Skin epidermis (tissue), 12 donors: ENCODE measurements around the gene CATSPERD.
A peak's percentile ranks its signal among the peaks of the same experiment; 100 is the strongest.
"Not testable (repeated sequence)": the region's sequence is repeated elsewhere in the genome, so short reads cannot be mapped to it uniquely, and the experiment has no call there.

Source experiments
- H3K27ac ChIP-seq, 21 experiments: fragments of 200-600 bp; sonication (generic) in 11 of 21; one replicate each; pipeline ENCODE4 v1.5.0; 2020; ENCODE audit warnings: mild to moderate bottlenecking in 3 of 21, inconsistent platforms in 2 of 21, moderate library complexity in 2 of 21
- H3K4me3 ChIP-seq, 7 experiments: fragments of 200-600 bp; sonication (generic) in 2 of 7; one replicate each; pipeline ENCODE4 v1.5.0; 2020; ENCODE audit warnings: inconsistent platforms in 2 of 7, mild to moderate bottlenecking in 2 of 7, moderate library complexity in 1 of 7

Gene CATSPERD

GRCh38 chr19:5683177-5683886, 37.1 kb upstream of the CATSPERD start:
- Histone ChIP-seq H3K27ac (no peak overlapping the region), H3K4me3 (no peak overlapping the region)

- peak overlapping the region in 1 of 21 experiments; percentile 21 for H3K27ac ChIP-seq
- no peak overlapping the region for H3K4me3 ChIP-seq
Measured at GRCh38 chr19:5684694-5685430, 35.6 kb upstream of the CATSPERD start.

- Histone ChIP-seq H3K4me3 (peak overlapping the region in 6 of 7 experiments; percentile 45 to 69 (median 52)), H3K27ac (peak overlapping the region in 17 of 21 experiments; percentile 17 to 85 (median 63))
Measured at GRCh38 chr19:5686326-5686646, 34.2 kb upstream of the CATSPERD start.

GRCh38 chr19:5686647-5687359, 33.6 kb upstream of the CATSPERD start:
- Histone ChIP-seq H3K27ac (peak overlapping the region in 20 of 21 experiments; percentile 17 to 85 (median 62)), H3K4me3 (peak overlapping the region; percentile 37 to 69 (median 51))

- Histone ChIP-seq H3K27ac (peak overlapping the region in 16 of 21 experiments; percentile 16 to 85 (median 62)), H3K4me3 (peak overlapping the region; percentile 37 to 69 (median 51))
Measured at GRCh38 chr19:5687360-5688198, 32.9 kb upstream of the CATSPERD start.

- peak overlapping the region in 1 of 21 experiments; percentile 16 for H3K27ac ChIP-seq
- not testable (repeated sequence) for H3K4me3 ChIP-seq
Measured at GRCh38 chr19:5688262-5688881, 32.1 kb upstream of the CATSPERD start.

GRCh38 chr19:5690125-5690954, 30.1 kb upstream of the CATSPERD start, which contains the start of gene RPL36:
TSS of gene RPL36 (plus strand) at chr19:5690295. CDS start at chr19:5690508, 213 bp downstream.
- peak within 1 kb of the TSS; percentile 64 to 91 (median 79) for H3K4me3 ChIP-seq
- peak within 1 kb of the TSS; percentile 71 to 96 (median 91) for H3K27ac ChIP-seq

GRCh38 chr19:5690955-5691821, 29.2 kb upstream of the CATSPERD start:
- H3K27ac ChIP-seq: peak overlapping the region in 20 of 21 experiments; percentile 71 to 96 (median 91)

GRCh38 chr19:5691822-5692722, 28.4 kb upstream of the CATSPERD start:
- peak overlapping the region; percentile 64 to 91 (median 79) for H3K4me3 ChIP-seq
- H3K27ac ChIP-seq: peak overlapping the region in 18 of 21 experiments; percentile 80 to 96 (median 91)

More at GRCh38 chr19:5690955-5691821, 29.2 kb upstream of the CATSPERD start:
- H3K4me3 ChIP-seq: peak overlapping the region; percentile 64 to 91 (median 79)

- peak overlapping the region in 7 of 21 experiments; percentile 0 to 93 (median 35) for H3K27ac ChIP-seq
- H3K4me3 ChIP-seq: no peak overlapping the region
Measured at GRCh38 chr19:5692723-5693194, 27.7 kb upstream of the CATSPERD start.

GRCh38 chr19:5693195-5694166, 27.0 kb upstream of the CATSPERD start:
- Histone ChIP-seq H3K27ac (peak overlapping the region in 5 of 21 experiments; percentile 0 to 36 (median 25)), H3K4me3 (no peak overlapping the region)

GRCh38 chr19:5694167-5694955, 26.1 kb upstream of the CATSPERD start:
- H3K4me3 ChIP-seq: no peak overlapping the region
- no peak overlapping the region for H3K27ac ChIP-seq

GRCh38 chr19:5694956-5695648, 25.3 kb upstream of the CATSPERD start:
- no peak overlapping the region for H3K4me3 ChIP-seq
- H3K27ac ChIP-seq: no peak overlapping the region
